SK-N-MC (cell line): ENCODE results near the gene TP63.

Source experiments
- EZH2 ChIP-seq: fragments of 200-600 bp; sonication (generic); IDR thresholded peaks from one replicate; pipeline ENCODE4 v1.6.1; 2017; ENCODE audit warnings: antibody characterized with exemption
- POLR2AphosphoS5 ChIP-seq: IDR thresholded peaks from 2 replicates; pipeline ENCODE4 v1.6.1; 2012; ENCODE audit warnings: mild to moderate bottlenecking, low read depth, low read length, borderline replicate concordance

DNA sequence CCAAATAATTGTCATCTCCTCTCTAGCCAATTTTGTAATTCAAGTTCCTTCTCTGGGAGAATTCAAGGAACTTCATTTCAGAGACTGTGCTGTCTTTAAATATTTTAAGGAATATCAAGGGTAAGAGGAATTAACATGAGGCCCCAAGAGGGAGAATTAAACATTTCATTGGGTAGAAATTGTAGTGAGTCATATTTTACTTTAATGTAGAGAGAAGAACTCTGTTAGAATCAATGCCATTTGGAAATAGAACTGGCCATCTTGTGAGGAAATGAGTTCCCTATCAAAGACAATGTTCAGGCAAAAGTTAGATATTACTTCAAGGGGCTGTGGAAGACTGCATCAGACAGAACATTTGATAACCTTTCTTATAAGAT is 43.5 kb upstream of the TP63 start:
- no peak for TF ChIP-seq POLR2AphosphoS5
- TF ChIP-seq EZH2, result no peak
